HG02763 (cell line): ENCODE measurements around the gene LIPC.
"Not testable (repeated sequence)": the region's sequence is repeated elsewhere in the genome, so short reads cannot be mapped to it uniquely, and the experiment has no call there.

Source experiments
- ATAC-seq: cut with Tn5 transposase; IDR thresholded peaks from one replicate; pipeline ENCODE4 v1.9.1; 2021; ENCODE audit warnings: mild to moderate bottlenecking, moderate library complexity; ENCODE audit not compliant: unreplicated experiment

LIPC gene

GRCh38 chr15:58602823-58603222 is 171.0 kb downstream of the LIPC start:
- ATAC-seq, result no peak

- ATAC-seq, result not testable (repeated sequence)
Observed at GRCh38 chr15:58603927-58604326, 172.1 kb downstream of the LIPC start.

GRCh38 chr15:58604455-58604923 is 172.7 kb downstream of the LIPC start:
- no peak for ATAC-seq

GRCh38 chr15:58605931-58606530 is 174.2 kb downstream of the LIPC start:
- no peak for ATAC-seq

- ATAC-seq, result no peak
Observed at GRCh38 chr15:58606577-58607080, 174.8 kb downstream of the LIPC start.

GRCh38 chr15:58608129-58608590 is 176.4 kb downstream of the LIPC start:
- no peak for ATAC-seq

- no peak for ATAC-seq
Observed at GRCh38 chr15:58608711-58609110, 176.9 kb downstream of the LIPC start.

GRCh38 chr15:58611731-58612676 is 180.2 kb downstream of the LIPC start:
- ATAC-seq, result no peak

GRCh38 chr15:58616171-58616570 is 184.4 kb downstream of the LIPC start:
- no peak for ATAC-seq
